NCI-H2171 treated with DMSO at 0.1 percent for 48 hours (cell line): ENCODE measurements around the gene EPN3.
A peak's percentile ranks its signal among the peaks of the same experiment; 100 is the strongest.

Source experiments
- DNase-seq: peaks from one replicate; lab custom pipeline; 2025; lab: John Stamatoyannopoulos, UW

EPN3 gene

DNA sequence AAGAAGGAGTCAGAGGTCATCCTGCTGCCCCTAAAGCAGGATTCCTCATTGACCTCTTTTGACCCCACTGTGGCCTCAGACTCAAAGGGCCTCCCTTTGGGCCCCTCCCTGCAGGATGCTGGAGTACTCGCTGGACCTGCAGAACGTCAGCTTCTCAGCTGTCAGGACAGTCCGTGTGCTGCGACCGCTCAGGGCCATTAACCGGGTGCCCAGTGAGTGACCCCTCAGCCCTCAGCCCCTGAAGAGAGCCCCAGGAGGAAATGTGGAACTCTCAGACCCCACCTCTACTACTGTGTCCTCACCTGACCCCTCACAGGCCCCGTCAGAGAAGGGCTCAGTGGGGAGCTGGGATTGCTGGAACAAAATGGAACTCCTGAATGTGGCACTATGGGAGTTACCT is 37.1 kb downstream of the EPN3 start:
- no peak for DNase-seq

DNA sequence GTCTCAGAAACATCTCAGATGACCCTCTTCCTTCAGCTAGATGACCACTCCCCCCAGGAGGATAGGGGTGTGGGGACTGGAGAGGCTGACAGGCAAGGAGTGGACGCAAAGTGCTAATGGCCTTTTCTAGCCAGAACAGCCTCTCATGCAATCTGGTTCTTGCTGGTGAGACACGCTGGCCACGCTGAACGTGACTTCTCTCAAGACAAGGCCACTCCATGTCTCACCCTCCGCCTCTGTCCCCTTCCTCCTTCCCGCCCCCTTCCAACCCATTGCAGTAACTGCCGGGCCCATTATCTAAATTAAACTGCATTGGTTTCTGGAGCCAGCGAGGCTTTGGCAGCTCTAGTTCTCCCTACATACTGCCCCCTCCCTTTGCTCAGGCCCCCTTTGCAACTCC is 37.5 kb downstream of the EPN3 start:
- no peak for DNase-seq

DNA sequence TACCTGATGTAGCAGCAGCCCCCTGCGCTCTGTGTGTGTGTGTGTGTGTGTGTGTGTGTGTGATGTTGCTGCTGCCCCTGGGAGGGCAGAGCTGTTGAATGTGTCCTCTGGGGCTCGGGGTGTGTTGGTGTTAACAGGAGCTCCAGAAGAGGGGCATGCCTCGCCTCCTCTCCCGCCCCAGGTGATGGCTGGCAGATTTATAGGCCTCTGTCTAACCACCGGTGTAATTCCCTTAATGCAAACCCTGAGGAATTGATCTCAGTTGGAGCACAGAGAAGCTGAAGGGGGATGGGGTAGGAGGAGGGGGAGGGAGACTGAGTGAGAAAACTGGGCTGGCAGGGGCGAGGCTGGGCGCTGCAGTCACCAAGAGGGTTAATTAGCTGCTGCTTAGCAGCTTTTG is 38.0 kb downstream of the EPN3 start:
- DNase-seq, result peak; percentile 13

DNA sequence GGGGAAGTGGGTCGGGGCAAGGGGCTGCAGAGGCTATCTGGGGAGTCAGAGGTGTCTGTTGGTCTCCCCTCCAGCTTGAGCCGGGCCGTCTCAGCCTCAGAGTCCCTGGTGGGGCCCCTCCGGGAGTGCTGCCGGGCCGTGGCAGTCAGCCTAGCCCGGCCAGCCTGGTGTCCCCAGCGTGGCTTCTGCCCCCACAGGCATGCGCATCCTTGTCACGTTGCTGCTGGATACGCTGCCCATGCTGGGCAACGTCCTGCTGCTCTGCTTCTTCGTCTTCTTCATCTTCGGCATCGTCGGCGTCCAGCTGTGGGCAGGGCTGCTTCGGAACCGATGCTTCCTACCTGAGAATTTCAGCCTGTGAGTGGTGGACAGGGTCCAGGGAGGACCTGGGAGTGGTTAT is 39.1 kb downstream of the EPN3 start:
- DNase-seq, result no peak

DNA sequence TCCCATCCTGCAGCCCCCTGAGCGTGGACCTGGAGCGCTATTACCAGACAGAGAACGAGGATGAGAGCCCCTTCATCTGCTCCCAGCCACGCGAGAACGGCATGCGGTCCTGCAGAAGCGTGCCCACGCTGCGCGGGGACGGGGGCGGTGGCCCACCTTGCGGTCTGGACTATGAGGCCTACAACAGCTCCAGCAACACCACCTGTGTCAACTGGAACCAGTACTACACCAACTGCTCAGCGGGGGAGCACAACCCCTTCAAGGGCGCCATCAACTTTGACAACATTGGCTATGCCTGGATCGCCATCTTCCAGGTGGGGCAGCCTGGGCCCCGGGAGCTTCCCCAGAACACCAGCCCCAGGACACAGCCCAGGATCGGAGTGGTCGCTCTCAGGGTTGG is 40.0 kb downstream of the EPN3 start:
- no peak for DNase-seq

DNA sequence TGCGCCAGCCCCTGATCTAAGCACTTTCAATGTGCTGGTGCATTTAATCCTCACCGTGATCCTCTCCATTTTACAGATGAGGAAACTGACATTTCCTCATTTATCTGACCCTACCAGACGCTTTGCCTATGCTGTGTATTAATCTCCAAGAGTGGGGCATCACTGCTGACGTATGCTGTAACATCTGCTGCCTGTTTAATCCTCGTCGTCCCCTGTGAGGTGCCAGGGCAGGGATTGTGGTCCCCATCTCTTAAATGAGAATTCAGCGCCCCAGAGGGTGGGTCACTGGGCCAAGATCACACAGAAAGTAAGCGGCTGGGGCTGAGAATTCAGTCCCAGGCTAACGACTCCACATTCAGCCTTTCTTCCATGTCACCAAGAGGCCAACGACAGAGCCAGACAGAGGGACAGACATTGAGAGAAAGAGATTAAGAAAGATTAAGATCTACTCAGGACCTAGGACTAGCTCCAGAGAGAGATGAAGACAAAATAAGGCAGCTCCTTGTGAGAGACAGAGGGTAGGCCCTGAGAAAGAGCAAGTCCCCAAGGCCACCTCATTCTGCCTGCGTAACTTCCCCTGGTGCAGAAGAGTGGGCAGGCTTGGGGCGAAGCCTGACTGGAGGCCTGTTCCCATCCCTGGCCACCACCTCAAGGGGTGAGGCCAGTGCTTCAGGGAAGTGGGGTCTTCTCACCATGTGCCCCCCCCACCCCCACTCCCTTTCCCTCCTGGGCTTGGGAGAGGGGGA is 41.5 kb downstream of the EPN3 start:
- DNase-seq, result no peak

DNA sequence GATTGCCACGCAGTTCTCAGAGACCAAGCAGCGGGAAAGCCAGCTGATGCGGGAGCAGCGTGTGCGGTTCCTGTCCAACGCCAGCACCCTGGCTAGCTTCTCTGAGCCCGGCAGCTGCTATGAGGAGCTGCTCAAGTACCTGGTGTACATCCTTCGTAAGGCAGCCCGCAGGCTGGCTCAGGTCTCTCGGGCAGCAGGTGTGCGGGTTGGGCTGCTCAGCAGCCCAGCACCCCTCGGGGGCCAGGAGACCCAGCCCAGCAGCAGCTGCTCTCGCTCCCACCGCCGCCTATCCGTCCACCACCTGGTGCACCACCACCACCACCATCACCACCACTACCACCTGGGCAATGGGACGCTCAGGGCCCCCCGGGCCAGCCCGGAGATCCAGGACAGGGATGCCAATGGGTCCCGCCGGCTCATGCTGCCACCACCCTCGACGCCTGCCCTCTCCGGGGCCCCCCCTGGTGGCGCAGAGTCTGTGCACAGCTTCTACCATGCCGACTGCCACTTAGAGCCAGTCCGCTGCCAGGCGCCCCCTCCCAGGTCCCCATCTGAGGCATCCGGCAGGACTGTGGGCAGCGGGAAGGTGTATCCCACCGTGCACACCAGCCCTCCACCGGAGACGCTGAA is 43.2 kb downstream of the EPN3 start:
- DNase-seq, result peak; percentile 68

DNA sequence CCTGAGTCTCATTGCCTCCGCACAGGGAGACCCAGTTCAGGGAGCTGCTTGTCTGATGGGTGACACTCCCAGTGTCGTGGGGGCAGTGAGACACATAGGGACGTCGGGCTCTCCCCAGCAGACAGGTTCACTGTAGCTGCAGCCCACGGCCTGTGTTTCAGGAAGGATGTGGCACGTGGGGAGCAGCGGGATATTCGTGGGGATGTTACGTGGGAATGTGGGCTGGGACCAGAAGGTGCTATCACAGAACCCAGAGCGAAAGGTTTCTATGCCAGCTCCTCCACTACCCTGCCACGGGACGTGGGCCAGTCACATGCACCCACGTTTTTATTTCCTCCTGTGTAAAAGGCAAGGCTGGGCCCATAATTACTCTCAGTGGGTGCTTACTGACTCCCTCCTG is 44.3 kb downstream of the EPN3 start:
- no peak for DNase-seq

DNA sequence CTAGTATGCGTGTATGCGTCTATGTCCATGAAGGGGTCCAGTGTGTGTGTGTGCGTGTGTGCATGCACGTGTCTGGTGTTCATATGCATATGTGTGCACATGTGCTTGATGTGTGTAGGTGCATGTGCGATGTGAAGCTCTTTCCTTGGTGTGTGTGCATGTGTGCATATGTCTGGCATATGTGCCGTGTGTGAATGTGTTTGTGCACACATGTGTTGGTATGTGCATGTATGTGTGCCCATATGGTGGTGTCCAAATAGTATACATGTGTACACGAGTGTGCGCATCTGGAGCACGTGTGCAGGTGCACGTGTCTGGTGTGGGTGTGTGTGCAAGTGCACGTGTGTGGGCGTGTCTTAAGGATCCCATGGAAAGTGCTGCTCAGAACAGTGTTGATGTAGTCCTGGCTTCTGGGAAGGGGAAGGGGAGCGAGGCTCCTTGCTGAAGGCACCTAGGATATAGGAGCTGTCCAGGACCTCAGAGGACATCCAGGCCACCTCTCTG is 45.0 kb downstream of the EPN3 start:
- no peak for DNase-seq

DNA sequence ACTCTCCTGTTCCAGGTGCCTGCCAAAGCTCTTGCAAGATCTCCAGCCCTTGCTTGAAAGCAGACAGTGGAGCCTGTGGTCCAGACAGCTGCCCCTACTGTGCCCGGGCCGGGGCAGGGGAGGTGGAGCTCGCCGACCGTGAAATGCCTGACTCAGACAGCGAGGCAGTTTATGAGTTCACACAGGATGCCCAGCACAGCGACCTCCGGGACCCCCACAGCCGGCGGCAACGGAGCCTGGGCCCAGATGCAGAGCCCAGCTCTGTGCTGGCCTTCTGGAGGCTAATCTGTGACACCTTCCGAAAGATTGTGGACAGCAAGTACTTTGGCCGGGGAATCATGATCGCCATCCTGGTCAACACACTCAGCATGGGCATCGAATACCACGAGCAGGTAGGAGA is 45.6 kb downstream of the EPN3 start:
- DNase-seq, result no peak

DNA sequence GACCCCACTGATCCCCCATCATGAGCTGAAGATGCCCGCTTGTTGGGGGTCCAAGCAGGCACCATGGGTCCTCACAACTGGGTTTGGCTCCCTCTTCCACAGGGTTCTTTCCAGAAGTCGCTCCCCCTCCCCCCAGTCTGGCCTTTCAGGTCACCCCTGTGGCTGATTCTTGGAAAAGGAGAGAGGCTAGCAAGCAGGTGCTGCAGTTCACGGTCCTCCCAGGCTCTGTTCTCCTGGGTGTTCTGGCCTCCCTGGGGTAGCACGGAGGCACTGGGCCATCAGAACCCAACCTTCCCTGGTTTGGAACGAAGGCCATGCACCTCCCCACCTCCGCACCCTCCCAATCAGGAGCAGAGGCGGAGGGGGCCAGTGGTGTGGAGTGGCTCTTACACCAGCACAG is 46.9 kb downstream of the EPN3 start:
- no peak for DNase-seq

DNA sequence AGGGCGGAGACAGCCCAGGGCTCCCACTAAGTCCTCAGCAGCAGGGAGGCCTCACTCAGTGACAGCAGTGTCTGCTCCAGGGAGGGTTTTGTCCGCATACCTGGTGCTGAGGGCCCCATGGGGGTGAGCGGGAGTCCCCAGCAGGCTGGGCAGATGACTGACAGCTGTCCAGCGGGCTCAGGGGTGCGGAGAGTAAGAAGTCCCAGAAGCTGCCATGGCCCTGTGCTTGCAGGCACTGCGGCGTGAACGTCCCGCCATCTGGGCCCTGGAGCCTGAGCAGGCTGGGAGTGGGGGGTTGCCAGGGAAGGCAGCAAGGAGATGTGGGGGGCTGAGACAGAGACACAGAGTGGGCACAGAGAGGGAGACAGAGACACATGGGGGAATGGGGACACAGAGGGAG is 48.1 kb downstream of the EPN3 start:
- DNase-seq, result peak; percentile 17

DNA sequence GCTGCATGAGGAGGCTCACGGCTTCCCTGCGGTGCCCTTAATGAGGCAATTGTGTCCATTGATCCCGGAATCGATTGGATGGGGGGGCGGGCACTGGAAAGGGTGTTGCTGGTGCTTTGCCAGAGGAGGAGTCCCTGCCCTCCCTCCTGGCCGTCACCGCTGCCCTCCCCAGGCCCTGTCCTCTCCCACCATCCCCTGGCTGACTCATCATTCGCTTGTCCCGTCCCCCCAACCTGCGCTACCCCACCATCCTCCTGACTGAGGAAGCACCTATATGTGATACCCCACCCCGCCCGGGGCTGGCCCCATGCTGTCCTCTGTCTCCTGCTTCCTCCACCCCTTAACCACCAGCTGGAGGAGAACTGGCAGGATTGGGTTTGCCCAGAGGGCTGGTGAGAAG is 48.8 kb downstream of the EPN3 start:
- no peak for DNase-seq

DNA sequence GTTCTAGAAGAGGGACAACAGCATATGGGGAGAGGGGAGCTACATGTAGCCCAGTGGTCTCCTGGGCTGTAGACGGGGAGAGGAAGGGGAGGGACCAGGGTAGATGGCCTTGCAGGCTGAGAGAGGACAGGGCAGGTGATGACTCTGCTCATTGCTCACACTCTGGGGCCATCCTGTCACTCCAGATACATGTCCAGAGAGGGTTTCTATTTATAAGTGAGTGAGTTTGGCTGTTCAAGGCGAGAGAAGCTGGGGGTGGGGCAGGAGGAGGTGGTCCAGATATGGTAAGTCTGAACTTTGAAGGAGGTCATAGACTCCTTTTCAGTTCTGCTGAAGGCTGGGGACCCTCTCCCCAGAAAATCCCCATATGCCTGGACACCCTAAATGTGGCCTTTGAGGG is 50.2 kb downstream of the EPN3 start:
- DNase-seq, result no peak

DNA sequence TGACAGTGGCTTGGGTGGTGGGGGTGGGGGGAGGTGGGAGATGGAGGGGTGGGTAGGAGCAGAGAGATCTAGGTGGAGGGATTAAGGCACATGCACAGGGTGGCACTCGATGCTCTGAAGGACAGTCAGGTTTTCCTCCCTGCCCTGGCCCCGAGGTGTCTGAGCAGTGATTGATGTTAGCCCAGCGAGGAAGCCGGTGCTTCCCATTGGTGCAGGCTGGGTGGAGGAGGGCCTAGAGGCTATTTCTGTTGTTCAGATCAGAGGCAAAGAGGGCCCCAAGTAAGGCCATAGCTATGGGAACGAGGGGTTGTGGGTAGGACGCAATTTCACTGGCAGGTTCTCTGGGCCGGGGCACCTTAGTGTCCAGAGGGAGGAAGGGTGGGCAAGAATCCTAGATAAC is 51.1 kb downstream of the EPN3 start:
- no peak for DNase-seq

DNA sequence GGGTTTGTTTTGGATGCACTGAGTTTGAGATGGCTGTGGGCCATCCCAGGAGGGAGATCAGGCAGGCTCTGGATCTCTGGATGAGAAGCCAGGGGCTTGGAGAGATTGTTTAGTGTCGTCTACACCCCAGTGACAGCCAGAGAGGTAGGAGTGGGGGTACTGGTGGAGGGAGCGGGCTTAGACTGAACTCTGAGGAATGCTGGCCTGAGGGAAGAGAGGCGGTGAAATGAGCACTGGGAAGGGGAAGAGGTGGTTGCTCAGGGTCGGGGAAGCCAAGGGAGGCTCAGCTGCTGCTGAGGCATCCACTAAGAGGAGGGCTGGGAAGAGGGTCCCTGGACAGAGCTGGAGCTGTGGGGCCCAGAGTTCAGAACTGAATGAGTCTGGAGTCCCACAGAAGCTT is 51.6 kb downstream of the EPN3 start:
- no peak for DNase-seq

DNA sequence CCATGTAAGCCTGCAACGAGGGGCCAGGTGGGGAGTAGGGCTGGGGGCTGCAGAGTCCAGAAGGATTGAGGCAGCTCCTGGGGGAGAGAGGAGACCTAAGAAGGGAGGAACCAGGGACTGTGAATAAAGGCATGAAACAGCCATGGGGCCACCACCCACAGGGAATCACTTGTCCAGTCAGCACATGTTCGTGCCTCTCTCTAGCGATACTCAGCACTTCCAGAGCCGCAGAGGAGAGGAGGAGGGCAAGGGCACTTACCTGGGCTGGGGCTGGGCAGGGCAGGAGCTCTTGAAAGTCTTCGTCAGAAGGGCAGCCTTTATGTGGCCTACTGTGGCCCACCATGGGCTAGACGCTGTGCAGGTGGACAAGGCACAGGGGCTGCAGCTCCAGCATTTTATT is 52.2 kb downstream of the EPN3 start:
- no peak for DNase-seq

DNA sequence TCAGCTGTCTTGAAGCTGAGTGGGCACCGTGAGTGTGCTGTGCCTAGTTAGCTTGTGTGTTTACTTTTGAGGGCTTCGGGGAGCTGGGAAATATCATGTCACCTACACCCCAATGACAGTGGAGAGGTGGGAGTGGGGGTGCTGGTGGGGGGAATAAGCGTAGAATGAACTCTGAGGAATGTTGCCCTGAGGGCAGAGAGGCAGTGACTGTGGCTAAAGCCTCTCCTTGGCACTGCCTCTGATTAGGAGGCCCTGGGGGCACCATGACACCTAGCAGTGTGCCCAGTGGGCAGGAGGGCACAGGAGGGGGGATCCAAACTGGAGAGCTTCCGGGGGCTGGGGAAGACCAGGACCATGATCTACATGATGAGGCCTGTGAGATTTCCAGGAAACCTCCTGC is 52.8 kb downstream of the EPN3 start:
- no peak for DNase-seq

DNA sequence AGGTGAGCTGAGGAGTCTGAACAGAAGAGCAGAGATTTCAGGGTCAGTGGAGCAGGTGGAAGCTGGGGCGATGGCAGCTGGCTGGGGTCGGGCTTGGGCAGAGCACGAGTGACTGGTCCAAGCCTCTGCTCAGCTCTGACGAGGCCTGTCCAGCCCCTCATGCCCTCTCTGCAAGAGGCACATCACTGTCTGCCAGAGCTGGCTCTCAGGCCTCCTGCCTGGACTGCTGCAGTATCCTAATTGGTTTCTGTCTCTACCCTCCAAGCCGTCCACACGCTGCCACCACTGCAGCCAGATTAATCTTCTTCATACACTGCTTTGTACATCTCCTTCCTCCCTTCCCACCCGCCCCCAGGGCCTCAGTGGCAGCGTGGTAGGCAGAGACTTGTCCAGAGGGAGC is 53.4 kb downstream of the EPN3 start:
- no peak for DNase-seq

DNA sequence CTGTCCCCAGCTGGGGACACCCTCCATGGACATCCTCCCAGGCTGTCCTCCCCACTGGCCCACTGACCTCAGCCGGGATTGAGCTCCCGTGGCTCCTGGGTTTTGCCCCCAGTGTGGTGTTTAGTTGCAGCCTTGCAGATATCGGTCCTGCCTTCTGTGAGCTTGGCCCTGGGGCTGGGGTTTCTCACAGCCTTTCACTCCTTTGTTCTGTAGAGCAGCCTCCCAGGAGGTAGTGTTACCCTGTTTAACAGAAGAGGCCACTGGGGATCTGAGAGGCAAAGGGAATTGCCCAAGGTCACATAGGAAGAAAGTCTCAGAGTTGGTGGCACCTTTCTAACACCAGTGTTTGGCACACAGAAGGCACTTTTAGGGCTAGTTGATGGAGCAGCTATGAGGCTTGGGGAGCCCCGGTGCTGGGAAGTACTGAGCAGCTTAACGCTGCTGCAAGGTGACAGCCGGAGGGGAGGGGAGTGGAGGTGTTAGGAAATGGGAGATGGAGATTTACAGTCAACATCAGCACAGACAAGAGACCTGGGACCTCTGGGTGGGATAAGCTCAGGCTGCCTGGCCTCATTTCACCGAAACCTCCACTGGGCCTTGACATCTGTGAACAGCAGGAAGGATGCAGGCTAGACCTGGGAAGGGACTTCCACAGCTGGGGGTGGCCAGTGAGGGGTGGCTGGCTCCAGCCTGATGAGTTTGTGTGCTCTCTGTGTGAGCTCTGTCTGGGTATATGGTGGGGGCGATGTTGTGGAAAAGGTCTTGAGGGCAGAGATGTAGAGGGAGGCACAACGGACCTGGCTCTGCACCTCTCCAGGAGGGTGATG is 54.1 kb downstream of the EPN3 start:
- DNase-seq, result no peak

DNA sequence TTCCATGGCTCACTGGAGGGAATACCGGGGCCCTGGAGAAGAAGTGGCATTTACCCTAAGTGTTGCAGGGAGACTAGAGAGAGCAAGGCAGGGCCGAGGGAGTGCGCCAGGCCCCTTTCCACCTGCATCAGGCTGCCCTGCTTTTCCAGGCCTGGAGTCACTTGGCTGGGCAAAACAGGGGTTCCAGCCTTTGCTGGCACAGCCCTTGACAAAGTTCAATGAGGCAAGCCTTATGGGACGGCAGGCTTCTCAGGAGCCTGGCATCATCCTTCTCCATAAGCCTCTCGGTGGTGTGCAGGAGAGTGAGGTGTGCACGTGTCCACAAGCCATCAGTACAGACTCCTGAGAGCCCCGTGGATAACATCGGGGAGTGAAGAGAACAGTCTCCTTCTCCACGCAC is 55.0 kb downstream of the EPN3 start:
- DNase-seq, result no peak

DNA sequence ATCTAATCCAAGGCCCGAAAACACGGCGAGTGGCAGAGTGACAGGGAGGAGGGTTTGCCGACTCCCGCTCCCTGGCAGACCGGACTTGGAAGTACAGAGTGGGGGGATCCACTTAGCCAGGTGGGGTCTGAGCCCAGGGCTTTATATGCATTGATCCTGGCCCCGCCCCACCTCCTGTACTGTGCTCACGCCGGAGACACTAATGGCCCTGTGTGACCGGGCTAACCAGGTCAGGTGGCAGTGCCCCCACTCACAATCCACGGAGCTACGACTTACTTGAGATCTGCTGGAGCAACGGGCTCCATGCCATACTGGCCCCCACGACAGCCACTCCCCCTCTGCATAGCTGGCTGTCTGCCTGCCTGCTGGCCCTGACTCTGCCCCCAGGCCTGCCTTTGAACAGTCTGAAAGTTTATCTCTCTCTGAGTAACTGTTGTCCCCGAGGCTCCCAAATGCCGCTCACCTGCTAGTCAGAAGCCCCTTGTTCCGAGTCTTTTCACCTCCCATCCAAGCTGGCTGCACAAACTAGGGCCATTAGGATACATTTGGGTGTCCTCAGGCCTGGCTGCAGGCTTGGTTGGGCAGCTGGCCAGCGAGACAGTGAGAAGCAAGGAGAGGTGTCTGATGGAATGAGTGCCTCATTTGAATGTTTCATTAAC is 56.0 kb downstream of the EPN3 start:
- no peak for DNase-seq
